GM10266 (cell line): ENCODE measurements around the gene HDAC4.

ENCODE experiments used
- DNase-seq: peaks from one replicate; pipeline ENCODE4 v3.0.0; 2012; ENCODE audit errors: extremely low spot score
- CTCF ChIP-seq: IDR thresholded peaks from 2 replicates; pipeline ENCODE4 v1.5.1; 2012; ENCODE audit warnings: mild to moderate bottlenecking, low read depth; ENCODE audit not compliant: control insufficient read depth, insufficient read depth; ENCODE audit errors: missing control alignments

HDAC4 gene

GRCh38 chr2:239112127-239112774 lies 288.6 kb downstream of the HDAC4 start:
- no peak for TF ChIP-seq CTCF
- no peak for DNase-seq

GRCh38 chr2:239111401-239112100 lies 289.3 kb downstream of the HDAC4 start:
- no peak for DNase-seq
- no peak for TF ChIP-seq CTCF

DNA sequence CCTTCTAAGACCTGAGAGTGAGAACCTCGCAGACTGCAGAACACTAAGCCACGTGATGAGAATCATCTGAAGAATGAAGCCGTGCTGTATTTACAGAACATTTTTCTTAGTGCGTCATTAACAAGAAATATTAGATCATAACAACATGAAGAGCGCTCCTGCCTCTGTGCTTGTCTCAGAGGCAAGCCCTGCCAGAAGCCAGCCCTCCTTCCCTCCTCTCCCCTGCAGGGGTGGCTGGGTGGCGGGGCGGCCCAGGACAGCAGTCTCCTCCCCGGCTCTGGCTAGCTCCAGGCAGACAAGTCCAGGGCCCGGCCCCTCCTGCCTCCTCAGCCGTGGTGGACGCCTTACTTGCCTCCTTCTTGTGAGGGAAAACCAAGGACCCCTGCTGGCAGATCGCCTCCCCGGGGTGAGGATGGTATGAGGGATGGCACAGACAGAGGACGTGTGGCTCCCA lies 290.2 kb downstream of the HDAC4 start:
- no peak for TF ChIP-seq CTCF
- DNase-seq: no peak

DNA sequence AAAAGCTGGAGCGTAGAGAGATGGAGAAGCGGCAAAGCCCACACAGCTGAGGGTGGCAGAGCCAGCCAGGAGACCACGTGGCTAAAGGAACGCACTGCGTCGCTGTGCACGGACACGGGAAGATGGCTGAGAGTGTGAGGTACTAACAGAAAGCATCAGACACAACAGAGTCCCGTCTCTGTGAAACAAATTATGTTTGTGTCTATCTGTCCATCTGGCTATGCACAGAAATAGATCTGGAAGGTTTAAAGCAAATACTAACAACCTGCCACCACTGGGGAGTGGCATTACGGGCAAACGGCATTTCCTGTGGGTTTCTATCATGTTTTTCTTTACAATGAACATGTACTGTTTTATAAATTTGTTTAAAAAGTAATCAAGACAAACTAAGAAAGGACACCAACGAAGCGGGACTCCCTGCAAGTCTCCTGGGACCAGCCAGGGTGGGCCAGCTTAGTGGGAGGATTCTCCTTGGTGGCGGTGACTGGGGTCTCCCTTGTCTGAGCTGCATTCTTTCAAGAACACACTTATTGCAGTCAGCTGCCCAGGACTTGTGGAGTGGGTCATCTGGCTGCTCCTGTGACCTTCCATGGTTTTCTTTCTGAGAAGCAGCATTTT lies 290.8 kb downstream of the HDAC4 start:
- TF ChIP-seq CTCF: no peak
- DNase-seq: no peak

DNA sequence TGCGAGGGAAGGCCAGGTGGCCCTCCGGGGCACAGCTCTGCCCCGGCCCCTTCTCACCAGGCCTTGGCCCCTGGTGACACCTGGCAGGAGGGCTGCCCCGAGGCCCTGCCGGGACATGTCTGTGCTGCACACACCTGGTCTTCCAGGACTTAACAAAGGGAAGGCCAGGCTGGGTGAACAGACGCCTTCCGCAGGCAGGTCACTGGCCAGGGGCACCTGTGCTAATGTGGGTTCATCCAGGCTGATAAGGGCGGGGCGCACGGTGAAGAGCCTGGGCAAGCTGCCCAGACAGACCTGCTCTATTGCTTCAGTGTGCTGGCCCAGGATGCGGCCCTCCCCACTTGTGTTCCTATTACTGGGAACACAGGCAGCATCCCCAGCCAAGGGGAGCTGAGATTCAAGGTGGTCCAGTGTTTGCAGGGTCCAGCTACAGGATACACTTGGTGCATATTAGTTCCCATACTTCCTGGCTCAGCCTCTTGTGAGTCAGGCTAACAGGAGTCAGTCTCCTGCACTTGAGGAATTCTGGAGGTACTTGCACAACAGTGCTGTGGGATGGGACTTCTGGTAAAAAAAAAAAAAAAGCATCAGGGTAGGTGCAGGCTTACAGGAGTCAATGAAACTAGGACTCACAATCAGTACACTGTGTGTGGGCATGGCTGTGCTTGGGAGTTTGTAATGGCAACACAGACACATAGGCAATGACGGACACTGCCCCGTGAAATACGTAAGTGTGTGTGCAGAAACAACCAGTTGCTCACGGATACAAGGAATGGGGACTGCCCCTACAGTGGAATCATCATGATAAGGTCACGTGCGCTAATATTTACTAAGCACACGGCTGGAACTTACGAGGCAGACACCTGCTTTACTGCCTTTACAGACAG lies 291.5 kb downstream of the HDAC4 start:
- DNase-seq: no peak

DNA sequence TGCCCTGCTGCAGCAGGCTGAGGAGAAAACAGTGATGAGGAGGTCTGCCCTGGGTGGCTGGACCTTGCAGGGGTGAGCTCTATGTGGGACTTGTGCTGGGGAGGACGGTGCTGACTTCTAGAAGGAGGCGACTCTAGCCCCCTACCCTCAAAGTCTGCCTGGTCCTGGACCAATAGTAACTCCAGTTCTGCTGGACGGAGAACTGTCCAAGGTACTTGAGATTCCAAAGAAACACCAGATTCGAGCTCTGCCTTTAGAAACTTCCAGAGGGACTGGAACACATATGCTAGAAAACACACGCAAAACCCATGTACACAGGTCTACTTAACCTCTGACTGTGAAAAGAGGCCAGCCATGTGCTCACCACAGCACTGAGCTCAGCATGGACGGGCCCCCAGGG lies 292.4 kb downstream of the HDAC4 start:
- DNase-seq: no peak
- TF ChIP-seq CTCF: no peak

More for the DNA sequence above, 291.5 kb downstream of the HDAC4 start:
- TF ChIP-seq CTCF: no peak
